ENCODE measurements around the gene ACTG2.

ACTG2 gene

GRCh38 chr2:73915437-73915993, 22.7 kb downstream of the ACTG2 start:
- no peak for DNase-seq

- no peak for DNase-seq
These were observed 23.9 kb downstream of the ACTG2 start for GRCh38 chr2:73916666-73917065.

GRCh38 chr2:73917296-73917695, 24.5 kb downstream of the ACTG2 start:
- DNase-seq: no peak

- no peak for DNase-seq
These were observed 24.9 kb downstream of the ACTG2 start for GRCh38 chr2:73917696-73918207.

GRCh38 chr2:73918856-73919255, 26.0 kb downstream of the ACTG2 start:
- no peak for DNase-seq

- DNase-seq: no peak
These were observed 26.9 kb downstream of the ACTG2 start for GRCh38 chr2:73919596-73920228.

- DNase-seq: no peak
These were observed 28.1 kb downstream of the ACTG2 start for GRCh38 chr2:73920577-73921545.

GRCh38 chr2:73921581-73921980, 28.8 kb downstream of the ACTG2 start:
- DNase-seq: no peak

GRCh38 chr2:73922681-73923080, 29.9 kb downstream of the ACTG2 start:
- no peak for DNase-seq

GRCh38 chr2:73925033-73925704, 32.4 kb downstream of the ACTG2 start:
- DNase-seq: no peak

GRCh38 chr2:73925853-73926492, 33.2 kb downstream of the ACTG2 start:
- DNase-seq: no peak

- DNase-seq: peak; percentile 99
These were observed 33.9 kb downstream of the ACTG2 start, which contains the start of gene DGUOK for GRCh38 chr2:73926493-73927327. Gene DGUOK (plus strand): TSS chr2:73926880. CDS start chr2:73926911, 31 bp downstream.

GRCh38 chr2:73927344-73927743, 34.5 kb downstream of the ACTG2 start:
- no peak for DNase-seq

- no peak for DNase-seq
These were observed 36.1 kb downstream of the ACTG2 start for GRCh38 chr2:73928963-73929347.

GRCh38 chr2:73930386-73930785, 37.6 kb downstream of the ACTG2 start:
- DNase-seq: no peak

- no peak for DNase-seq
These were observed 39.0 kb downstream of the ACTG2 start for GRCh38 chr2:73931531-73932500.

GRCh38 chr2:73933194-73933593, 40.4 kb downstream of the ACTG2 start:
- DNase-seq: no peak

- DNase-seq: no peak
These were observed 42.8 kb downstream of the ACTG2 start for GRCh38 chr2:73935641-73936040.

- no peak for DNase-seq
These were observed 44.5 kb downstream of the ACTG2 start for GRCh38 chr2:73937103-73937885.

Measured in NCI-H2171 (cell line).